Activated gamma-delta T cell treated with Interleukin-2 at 50 U/mL for 16 hours (primary cell): ENCODE data around the gene ITGBL1.
"Not testable (repeated sequence)": the region's sequence is repeated elsewhere in the genome, so short reads cannot be mapped to it uniquely, and the experiment has no call there.

Source experiments
- DNase-seq: peaks from one replicate; pipeline ENCODE4 v3.0.0-alpha.2; 2020

ITGBL1 gene

DNA sequence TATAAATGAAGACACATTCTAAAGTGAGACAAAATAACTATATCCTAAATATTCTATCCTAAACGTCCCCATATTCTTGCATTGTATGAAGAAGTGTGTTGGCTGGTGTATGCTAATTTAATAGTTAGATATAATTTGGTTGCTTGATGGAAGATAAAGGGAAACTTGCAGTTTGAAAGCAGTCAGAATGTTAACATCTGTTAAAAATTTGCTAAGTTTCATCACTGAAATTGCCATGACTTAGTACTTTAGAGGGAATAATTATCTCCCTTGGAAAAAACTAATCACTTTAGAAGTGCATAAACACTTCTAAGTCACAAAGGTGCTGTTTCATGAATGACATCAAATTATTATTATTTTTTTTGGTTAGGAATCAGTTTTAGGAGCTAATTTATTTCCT lies 61.6 kb downstream of the ITGBL1 start:
- DNase-seq, result no peak

DNA sequence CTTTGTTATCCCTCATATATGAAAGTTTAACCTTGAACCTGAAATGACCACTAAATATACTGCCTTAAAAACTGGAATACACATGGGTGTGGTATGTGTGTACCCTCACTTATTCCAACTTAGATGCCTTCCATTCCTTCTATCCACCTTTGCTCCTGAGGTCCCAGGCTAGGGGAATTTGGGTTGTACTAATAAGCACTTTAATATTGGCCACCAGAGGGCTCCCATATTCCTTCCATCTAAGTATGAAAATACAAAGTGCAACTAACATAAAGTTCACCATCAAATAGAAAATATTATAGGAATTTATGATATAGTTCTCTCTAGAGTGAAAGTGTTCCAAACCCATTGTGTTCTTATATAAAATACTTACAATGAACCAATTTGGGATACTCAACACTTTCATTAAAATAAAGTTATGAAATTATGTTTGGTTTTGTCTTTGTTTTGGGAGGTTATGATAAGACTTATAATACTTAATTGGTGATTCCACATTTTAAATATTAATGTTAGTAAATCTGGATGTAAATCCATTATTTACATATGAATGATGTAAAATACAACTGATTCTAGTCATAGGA lies 62.3 kb downstream of the ITGBL1 start:
- peak; percentile 6 for DNase-seq

DNA sequence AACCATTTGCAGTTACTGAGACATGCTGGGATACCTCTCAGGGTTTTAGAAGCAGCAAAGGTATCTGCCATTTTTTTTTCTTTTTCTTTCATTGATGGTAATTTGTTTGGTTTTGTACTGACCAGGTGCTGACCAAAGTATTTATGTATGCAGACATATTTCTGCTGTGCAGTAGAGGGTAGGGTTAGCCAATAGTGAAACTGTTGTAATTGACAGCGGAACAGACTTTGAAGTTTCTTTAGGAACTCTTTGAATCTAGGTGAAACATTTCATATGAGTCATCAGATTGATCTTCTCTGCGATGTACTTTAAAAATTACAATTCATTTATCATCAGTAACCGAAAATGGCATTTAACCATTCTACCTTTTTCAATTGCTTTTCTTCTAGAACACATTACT lies 63.0 kb downstream of the ITGBL1 start:
- no peak for DNase-seq

DNA sequence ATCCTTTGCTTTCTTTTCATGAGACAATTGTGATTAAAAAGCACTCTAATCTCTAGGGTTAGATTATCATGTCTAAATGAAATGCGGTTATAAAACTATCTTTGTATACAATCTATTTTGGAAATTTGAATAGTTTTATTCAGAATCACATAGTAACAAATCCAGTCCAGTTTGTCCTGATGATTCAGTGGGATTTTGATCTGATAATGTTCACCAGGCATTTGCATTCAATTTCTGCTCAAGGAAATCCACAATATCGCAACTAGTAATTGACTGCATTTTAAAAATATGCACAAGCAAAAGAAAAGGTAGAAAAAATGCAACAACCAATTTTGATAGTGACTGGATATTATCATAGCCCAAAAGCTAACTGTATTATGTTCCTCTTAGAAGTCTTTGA lies 63.8 kb downstream of the ITGBL1 start:
- no peak for DNase-seq

DNA sequence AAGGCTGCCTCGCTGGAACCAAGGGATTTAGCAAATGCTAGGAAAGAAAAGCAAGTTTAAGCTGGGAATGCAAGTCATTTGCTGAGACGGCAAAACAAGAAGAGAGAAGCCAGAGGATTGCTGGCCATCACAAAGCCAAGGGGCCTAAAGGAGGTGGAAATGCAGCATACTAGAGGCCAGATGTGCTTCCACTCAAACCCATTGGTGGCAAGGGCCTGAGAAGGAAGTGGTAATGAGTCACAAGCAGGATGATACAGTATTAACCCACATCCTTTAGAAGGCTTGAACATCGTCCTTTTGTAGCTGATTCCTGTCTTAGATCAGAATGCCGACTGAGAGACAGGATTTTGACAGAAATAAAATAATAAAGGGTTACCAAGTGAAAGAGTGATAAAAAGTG lies 68.2 kb downstream of the ITGBL1 start:
- DNase-seq, result no peak

DNA sequence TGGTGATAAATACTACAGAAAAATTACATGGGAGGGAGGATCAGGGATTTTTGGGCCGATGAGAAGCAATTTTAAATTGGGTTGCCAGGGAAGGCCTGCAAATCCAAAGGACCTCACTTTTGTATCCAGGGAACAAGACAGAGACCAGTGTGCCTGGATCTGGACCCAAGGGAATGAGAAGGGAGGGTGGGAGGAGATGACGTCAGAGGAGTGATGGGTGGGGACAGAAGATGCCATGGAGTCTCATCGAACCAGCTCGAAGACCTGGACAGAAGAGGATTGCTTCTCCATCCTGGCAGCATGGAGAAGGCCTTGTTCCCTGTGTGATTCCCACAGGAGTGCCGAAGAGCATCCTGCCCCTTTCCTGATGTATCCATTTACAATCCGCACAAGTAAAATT lies 68.9 kb downstream of the ITGBL1 start:
- DNase-seq, result no peak

DNA sequence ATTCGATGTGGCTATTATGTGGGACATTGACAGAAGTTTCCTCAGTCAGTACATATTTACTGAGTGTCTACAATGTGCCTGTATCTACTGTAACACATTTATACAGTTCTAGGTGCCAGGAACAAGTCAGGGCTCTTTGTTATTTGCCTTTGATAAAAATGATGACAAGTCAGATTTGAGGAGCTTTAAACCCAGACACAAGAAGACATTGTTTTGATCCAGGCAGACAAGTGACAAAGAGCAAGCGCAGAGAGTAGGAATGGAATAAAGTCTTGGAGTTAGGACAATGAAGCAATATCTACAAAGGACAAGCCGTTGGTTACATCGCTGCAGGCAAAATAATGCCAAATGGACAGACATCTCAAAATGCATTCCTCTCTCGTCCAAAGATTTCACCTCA lies 70.1 kb downstream of the ITGBL1 start:
- DNase-seq, result no peak

DNA sequence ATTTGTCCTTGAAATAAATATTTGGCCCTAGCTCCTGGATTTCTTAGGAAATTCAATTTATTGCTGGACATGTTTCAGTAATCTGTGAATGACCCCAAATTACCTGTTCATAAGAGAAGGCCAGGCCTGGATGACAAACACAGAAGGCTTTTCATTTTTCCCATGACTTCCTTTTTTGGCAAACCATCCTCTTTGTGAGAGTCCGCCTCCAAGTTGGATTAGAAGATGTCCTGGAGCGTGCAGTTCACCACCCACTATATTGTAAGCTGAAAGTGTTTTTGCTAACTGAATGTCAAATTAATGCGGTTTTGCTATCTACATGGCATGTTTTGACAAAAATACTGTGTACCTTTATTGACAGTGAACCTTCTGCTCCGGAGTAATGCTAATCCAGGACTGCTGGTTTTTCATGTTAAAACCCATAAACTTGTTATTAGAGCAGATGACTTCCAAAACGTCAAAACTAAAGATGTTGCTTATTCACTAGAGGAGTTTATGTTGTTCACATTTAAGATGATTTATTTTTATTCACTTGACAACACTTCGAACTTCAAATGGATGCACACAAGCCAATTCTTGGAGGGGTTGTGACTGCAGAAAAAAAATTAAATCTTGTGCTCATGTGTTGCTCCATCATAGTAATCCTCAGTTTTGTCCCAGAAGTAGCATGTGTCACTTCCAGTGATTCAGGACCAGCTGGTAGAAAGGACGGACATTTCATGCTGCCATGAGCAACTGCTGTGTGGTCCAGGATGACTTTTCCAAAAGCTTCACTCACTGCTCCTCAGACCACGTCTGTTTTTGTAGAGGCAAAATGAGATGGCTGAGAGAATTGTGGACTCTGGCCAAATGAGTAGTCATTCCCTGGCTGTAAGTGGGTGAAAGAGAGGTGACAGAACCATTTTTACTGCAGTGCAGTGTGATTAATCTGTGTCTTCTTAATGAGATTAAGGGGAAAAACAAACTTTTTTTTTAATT lies 71.0 kb downstream of the ITGBL1 start:
- no peak for DNase-seq

DNA sequence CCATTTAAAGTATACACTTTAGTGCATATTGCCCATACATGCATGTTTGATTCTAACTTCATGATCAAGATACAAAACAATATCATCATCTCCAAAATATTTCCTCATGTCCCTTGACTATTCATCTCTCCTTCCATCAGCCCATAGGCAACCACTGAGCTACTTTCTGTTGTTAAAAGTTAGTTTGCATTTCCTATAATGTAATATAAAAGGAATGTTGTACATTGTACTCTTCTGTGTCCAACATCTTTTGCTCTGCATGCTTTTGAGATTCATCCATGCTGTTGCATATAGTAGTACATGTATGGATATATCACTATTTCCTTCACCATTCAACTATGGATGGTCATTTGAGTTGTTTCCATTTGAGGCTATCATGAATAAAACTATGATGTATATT lies 74.7 kb downstream of the ITGBL1 start:
- no peak for DNase-seq

DNA sequence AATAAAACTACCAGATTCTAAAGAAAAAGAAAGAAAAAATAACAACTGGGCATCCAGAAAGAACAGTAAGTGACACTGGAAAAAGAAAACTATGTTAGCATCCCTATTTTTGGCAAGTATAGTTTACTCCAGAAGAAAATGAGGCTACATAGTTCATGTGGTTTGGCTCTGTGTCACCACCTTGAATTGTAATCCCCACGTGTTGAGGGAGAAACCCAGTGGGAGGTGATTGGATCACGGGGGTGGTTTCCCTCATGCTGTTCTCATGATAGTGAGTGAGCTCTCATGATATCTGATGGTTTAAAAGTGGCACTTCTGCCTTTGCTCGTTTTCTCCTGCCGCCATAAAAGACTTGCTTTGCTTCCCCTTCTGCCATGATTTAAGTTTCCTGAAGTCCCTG lies 76.9 kb downstream of the ITGBL1 start:
- DNase-seq, result no peak

DNA sequence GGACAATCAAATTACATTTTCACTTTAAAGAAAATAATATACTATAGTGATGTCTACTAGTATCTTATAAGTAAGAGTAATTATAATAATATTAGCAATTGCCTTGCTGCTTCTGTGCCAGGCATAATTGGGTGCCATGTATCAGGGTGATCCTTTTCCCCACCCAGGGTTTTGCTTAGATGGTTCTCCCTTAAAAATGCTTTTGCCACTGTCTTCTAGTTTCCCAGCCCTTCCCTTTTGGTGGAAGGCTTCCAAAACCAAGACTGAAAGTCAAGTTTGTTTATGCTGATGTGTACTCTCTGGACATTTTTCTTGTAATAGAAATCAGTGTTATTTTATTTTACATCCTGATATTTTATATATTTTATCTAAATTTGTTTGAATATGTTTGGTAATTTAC lies 77.8 kb downstream of the ITGBL1 start:
- no peak for DNase-seq

DNA sequence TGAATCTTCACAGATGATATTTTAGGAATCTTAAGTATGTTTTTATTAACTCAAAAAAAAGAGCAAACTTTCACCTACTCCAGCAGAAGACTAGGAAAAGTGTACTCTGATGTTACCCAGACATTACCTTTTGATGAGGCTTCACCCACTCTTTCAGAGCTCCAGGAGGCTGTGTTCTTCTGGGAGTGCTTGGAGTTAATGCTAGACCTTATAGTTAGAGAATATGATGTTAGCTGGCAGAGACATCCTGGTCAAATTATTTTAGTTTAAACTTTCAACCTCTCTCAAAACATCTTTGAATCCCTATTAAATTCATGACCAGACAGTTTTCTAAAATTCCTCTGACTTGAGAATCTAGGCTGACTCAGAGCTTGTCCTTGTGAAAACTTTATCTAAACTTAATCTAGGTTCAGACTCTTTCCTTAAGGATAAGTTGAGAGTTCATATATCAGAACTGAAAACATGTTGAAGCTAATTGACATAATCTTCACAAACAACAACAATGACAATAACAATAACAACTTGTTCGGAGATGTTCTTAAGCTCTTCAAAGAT lies 82.8 kb downstream of the ITGBL1 start:
- no peak for DNase-seq

DNA sequence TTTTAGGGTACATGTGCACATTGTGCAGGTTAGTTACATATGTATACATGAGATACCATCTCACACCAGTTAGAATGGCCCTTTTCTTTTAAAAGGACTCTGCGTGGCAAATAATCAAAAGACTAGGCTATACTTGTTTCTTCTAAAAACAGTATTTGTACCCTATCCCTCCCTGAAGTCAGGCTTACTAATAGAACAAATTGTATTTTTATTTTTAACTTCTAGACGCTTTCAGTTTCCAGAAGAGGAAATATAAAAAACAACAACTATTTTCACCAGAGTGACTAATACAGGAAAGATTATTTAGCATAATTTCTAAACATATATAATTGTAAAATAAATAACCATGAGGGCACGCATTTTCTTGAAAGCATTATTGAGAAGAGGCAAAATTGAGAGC lies 83.6 kb downstream of the ITGBL1 start:
- no peak for DNase-seq

DNA sequence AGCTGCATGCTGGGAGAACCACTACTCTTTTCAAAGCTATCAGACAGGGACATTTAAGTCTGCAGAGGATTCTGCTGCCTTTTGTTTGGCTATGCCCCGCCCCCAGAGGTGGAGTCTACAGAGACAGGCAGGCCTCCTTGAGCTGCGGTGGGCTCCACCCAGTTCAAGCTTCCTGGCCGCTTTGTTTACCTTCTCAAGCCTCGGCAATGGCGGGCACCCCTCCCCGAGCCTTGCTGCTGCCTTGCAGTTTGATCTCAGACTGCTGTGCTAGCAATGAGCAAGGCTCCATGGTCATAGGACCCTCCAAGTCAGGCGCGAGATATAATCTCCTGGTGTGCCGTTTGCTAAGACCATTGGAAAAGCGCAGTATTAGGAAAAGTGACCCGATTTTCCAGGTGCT lies 92.1 kb downstream of the ITGBL1 start:
- not testable (repeated sequence) for DNase-seq

DNA sequence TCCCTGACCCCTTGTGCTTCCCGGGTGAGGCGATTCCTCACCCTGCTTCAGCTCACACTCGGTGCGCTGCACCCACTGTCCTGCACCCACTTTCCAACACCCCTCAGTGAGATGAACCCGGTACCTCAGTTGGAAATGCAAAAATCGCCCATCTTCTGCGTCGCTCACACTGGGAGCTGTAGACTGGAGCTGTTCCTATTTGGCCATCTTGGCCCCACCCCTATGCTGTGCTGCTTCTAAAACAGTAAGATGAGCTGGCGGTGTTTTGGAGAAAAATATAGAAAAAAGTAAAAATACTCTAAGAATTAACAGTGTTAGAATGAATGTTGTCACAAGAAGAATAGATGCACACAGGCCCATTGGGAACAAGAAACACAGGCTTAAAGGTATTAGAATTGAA lies 92.5 kb downstream of the ITGBL1 start:
- no peak for DNase-seq

DNA sequence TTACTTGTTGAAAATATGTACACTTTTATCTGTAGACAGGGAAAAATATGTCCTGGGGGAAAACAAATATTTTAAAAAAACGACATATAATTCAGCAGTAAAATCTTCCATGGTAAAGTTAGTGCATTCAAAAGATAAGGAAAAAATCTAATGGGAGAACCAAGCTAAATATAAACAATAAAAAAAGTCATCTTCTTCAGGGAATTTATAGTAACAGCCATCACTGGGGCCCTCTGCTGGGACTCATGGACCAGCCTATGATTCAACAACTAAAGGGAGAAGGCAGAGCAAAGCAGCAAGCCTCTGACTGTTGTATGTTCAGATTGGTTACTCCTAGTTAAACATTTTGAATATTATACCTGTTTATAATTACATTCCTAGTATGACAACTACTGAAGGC lies 93.0 kb downstream of the ITGBL1 start:
- no peak for DNase-seq

DNA sequence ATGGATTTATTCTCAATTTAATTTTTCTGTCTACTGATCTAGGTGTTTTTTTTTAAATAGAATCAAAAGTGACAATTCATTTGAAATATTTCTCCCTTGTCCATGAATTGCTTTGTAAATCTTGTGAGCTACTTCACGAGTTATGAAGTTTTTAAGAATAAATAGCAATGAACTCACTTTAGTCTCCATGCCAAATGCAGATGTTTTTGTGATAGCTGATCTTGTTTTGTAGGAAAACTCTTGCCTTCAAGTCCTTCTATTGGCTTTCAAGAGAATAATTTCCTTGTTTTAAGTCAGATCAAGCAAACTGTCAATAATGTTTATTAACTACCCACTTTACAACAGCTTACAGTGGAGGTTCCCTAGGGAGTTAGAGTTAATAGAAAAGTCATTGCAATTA lies 99.8 kb downstream of the ITGBL1 start:
- no peak for DNase-seq

DNA sequence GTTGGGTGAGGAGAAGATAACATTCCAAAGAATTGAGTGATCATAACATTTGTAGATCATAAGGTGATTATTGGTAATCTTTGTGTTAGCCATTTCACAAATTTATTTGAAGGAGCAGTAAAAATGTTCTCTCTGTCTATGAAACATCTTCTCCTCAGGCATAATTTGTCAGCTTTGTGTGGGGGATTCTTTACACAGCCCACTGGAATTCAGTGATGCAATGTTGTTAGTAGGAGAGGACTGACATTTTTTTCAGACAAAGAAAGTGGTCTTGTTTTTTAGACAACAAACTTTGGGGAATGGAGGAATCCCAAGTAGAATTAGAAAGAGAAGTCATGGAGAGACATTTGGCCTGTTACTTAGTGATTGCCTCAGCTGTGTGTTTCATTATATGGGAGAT lies 100.3 kb downstream of the ITGBL1 start:
- no peak for DNase-seq

DNA sequence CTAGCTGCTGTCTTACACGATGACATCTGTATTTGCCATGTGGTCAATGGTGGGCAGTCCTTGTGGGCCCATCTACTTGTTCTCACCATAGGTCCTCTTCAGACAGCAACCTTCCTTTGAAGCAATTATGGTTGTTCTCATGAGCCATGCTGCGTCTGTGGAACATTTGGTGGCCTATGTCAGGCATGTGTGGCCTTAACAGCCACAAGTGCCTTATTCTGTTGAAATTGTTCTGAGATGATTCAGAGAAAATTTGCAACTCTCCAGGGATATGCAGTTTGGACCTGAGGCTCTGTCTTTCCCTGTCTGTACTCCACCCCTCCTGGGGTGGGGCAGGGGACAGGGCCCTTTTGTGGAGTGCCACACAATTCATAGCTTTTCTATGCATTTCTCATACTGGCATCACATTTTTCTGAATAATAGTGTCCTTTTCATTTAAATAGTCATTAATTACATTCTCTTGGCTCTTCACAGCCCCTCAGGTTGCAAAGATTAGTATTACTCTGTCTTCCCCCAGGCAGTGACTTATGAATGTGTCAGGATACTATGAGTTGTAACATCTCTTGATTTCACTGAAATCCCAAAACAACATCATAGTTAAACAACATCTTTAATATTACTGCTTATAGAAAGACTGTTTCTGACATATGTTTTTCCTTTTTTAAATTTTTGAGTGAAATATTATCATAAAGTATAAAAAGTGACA lies 102.1 kb downstream of the ITGBL1 start:
- DNase-seq, result no peak

DNA sequence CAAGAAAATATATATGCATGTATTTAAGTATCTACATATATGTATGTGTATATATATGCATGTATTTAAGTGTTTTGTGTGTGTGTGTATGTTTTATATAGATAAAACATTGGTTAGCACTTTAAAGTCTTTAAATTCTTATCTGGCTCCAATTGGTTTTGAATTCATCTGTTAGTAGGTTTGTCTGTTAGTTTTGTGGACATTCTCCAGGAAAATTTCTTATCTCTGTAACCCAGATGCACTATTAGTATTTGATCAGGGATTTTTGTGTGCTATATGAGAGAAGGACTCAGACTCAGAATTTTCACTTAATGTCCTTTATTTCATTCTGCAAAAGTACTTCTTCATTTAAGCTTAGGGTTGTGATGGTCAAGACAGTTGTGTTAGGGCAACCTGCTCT lies 103.1 kb downstream of the ITGBL1 start:
- DNase-seq, result no peak

DNA sequence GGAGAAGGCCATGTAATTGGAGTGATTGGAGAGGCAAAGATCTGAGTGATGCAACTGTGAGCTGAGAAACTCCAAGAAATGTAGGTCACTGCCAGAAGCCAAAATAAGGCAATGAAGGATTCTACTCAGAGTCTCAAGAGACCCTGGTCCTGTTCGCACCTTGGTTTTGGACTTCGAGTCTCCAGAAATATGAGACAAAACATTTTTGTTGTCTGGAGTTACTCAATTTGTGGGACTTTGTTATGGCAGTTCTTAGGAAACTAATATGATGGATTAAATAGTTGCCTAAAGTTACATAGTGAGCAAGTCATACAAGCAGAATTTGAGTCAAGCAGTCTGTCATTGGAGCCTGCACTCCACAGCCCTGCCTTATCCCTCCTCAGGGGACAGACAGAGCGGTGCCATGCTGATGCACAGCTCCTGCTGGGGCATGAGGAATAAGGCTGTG lies 104.2 kb downstream of the ITGBL1 start:
- no peak for DNase-seq

DNA sequence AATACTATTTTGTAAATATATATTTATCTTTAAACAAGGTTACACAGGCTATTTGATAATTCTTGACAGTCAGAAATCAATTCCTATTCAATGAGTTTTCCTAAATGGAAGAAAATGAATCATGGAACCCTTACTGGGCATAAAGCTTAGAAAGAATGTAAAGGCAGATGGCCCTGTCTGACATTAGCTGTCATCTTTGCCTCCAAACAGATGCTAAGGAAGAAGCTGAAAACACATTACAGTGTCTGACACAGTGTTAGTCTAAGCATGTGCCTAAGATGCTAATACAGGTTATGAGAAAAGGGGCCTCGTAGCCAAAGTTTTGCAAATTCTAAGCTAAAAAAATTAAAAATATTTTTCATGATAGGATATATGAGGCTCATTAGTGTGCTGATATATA lies 112.8 kb downstream of the ITGBL1 start:
- no peak for DNase-seq

DNA sequence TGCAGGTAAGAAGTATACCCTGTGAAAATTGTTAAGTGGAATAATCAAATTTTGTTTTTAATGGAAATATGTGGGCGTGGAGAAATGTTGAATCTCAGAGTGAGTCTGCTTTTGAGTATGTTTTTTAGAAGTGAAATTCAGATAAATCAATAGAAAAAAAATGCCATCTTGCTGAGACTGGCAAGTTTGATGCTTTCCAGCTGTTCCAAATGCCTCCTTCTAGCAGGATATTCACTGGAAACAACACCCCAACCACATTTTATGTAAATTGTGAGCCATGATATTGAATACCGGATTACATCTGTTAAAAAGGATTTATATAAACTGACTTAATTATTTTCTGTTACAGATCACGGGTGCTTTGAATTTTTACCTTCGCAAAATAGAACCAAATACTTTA lies 115.4 kb downstream of the ITGBL1 start:
- DNase-seq, result no peak

DNA sequence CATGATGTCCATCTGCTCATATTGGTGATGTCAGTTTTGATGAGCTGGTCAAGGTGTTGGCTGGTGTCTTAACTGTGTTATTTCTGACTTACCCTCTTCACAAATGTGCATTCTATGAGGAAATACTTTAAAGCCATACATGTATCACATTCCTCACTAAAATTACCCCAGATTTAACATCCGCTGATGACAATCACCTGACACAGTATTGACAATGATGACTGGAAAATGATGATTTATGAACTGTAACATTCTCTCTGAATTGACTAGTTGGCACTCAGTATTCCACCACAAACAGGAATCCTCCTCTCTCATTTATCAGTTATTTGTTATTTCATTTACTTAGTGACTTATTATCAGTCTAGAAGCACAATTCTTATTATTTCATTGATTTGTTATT lies 117.3 kb downstream of the ITGBL1 start:
- no peak for DNase-seq
